ENCODE data around the gene OR14A2.
"Not testable (repeated sequence)": the region's sequence is repeated elsewhere in the genome, so short reads cannot be mapped to it uniquely, and the experiment has no call there.

OR14A2 gene

DNA sequence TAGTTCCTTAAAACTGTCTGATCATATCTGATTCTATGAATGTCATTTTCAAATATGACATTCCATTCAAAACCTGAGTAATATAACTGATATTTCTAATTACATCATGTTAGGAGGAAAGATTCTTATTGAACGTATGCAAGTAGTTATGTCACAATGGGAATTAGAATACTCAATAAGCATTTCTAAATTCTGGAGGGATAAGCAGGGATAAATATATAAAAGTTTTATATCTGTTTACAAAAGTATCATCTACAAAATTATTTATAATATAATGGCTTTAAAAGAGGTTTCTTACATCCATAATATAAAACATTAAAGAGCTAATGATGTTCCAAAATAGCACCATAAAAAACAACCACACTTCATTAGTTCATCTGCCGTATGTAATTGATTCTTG, at the start of gene OR14A2:
OR14A2 (minus strand) TSS at position 101 of the 400 bp plus-strand sequence.
- no peak for DNase-seq (ENCODE audit: low read depth)

DNA sequence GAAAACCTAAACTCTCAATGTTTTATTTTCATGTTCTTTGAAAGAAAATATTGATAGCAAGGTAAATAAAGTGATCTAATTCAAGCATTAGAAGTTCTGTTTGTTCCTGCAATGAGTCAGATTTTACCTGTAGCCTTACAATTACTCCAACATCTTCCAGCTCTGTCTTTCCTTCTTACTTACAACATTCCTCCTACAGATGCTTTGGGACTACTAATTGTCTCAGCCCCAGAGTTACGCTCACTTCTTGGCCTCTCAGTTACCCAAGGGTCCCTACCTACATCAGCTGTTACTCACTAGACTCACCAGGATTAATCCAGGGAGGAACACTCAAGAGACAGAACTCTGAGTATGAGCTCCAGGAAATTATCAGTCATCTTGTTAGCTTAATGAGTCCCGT, 49.6 kb upstream of the OR14A2 start:
- no peak for DNase-seq (ENCODE audit: low read depth)

DNA sequence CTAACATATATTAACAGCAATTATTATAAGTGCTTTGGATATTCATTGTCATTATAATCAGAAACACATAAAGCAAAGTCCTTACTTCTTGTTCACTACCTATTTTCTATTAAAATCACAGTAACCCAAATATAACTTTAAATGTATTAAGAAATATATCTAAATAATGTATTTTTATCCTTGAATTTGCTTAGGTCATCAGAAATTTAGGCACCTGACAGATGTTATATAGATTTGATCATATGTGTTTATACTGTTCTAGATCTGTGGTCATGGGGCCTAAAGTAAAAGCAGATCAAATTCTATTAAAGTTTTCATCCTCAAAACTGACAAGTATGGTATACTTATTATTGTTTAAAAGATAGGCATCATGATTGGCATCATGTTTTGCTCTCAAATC, 21.7 kb upstream of the OR14A2 start:
- DNase-seq (ENCODE audit: low read depth), result no peak

DNA sequence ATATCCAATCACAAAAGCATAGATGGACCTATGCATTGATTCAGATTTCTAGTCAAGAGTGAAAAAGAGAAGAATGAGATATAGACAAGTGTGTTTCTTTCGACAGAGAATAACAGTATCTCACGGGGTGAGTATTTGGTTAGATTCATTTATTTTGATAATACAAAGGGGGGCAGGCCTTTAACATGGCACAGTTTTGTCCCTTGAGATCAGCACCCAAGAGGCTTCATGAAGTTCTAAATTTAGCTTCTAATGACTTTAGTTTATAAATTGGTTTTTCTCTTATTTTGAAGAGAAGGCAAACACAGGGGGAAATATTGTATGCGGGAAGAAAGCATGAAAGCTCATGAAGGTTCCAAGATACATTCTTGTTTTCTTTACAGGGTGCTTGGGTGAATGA, 12.5 kb upstream of the OR14A2 start, which contains the start of gene OR1C1:
OR1C1 (minus strand) TSS at position 101 of the 400 bp plus-strand sequence. CDS start 2,150 bp downstream, outside the sequence.
- DNase-seq (ENCODE audit: low read depth), result no peak

DNA sequence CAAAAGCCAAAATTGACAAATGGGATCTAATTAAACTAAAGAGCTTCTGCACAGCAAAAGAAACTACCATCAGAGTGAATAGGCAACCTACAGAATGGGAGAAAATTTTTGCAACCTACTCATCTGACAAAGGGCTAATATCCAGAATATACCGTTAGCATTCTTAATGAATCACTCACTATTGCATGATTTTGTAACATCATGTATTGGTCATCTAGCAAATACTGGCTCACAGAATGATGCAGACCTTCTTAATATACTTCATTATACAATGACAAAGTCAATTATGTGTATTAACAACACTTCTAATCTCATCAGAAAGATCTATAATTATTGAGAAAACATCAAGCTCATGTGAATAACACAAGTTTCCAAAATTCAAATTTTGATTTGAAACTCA, 6.4 kb upstream of the OR14A2 start:
- DNase-seq (ENCODE audit: low read depth), result not testable (repeated sequence)

DNA sequence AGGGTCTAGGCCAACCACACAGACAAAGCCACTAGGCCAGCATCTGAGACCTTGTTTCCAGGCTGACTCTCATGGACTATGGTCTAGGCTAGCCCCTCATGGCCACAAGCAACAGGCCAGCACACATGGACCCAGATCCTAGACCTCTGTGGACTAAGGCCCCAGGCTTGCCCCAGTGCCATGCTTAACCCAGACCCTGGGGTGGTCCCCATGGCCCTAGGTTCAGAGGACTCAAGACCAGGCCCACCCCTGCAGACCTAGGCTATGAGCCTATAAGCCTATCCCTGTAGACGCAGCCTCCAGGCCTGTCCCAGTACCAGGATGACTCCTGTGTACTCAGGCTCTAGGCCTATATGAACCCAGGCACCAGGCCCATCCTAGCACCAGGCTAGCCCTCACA, 1.9 kb upstream of the OR14A2 start:
- no peak for DNase-seq (ENCODE audit: low read depth)

DNA sequence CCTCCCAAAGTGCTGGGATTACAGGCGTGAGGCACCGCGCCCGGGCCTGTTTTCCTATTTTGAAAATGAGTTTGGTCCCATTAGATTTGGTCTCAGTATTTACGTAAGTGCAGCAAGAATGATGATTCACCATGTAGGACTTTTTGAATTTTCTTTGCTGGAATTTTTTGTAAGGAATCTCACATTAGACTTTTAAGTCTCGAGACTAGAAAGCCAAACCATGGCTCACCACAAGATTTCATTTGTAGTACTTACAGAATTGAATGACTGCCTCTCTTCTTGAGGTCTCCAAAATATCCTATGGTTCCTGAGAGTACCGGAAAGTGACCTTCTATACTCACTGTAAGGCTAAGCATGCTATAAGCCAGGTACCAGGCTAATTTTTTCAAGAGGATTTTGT, 325 bp downstream of the OR14A2 start:
- no peak for DNase-seq (ENCODE audit: low read depth)

DNA sequence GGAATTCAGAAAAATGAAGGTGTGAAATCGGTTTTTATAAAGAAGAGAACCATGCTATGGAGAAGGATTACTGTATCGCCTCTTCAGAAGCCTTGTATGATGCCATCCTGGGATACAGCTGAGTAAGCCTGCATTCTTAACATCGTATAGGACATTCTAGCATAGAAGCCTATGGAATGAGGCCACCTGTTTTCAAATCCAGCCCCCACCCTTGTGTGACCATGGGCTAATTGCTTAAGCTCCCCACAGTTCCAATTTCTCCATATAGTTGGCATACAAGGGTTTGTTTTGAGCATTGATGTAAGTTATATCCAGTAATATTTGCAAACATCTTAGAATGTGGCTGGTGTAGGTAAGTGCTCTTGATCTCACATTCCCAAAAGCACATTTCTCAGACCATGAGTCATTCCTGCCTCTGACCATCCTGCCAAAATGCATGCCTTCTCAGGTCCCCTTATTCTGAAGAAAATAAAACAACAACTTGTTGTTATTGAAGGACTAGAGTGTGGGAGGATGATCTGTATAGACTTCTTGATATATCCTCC, 1.5 kb downstream of the OR14A2 start:
- no peak for DNase-seq (ENCODE audit: low read depth)

DNA sequence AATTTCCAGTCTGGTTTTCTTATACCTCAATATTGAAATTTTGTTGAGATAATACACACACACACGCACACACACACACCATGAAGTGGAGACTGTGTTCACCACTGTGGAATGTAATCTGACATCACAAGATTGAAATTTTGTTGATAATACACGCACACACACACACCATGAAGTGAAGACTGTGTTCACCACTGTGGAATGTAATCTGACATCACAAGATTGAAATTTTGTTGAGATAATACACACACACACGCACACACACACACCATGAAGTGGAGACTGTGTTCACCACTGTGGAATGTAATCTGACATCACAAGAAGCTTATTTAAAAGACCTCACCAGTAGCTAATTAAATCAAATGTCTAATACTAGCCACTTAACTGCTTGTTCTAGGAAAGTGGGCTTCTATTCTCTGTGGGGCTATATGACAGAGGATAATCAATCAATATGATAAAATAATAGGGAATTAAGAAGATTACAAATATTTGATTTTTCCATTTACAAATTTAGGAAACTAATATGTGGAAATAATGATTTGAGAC, 5.7 kb downstream of the OR14A2 start:
- not testable (repeated sequence) for DNase-seq (ENCODE audit: low read depth)

DNA sequence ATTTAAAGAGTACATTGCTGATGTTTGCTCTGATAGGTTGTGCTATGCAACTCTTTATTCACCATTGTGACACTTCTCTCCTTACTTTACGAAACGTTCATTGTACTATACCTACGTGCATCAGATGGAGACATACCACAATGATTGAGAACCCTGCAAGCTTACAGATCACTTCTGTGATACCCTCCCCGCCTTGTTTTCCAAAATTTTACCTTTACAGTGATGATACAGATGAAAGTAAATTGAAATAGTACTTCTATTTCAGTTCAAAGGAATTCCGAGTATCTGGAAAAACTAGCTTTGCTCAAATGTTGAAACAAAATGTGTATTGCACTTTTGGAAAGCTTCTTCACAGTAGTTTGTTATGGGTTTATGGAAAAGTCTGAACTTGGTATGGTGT, 6.2 kb downstream of the OR14A2 start:
- DNase-seq (ENCODE audit: low read depth), result no peak

DNA sequence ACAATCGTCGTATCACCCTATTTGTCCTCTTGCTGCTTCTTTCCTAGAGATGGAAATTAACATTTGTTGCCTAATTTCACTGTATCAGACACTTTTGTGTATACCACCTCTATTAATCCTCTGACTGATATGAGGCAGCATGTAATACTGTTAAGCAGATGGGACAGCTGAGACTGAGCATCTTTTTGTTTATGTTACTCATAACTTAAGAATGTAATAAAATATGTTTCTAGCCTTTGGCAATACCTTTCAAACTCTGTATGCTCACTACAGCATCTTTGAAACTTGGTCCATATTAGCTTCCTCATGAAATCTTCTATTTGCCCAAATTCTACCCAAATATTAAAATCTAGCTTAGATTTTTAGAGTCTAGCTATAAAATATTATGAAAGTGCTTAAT, 7.2 kb downstream of the OR14A2 start:
- no peak for DNase-seq (ENCODE audit: low read depth)

DNA sequence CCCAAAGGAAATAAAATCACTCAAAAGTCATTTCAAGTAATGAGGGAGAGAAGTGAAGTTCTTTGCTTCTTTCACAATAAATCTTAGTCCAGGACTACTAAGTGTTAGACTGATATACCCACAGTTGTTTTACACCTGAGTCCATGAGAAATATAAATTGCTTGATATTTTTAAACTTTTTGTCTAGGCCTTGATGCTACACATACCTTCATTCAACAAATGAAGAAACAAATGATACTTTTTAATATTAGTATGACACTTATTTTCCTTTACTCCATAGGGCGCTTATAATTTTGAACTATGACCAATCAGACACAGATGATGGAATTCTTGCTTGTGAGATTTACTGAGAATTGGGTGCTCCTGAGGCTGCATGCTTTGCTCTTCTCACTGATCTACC, 9.6 kb downstream of the OR14A2 start, which contains the start of gene OR14K1:
OR14K1 (plus strand) TSS at position 301 of the 400 bp plus-strand sequence; CDS start at position 301, 0 bp downstream.
- DNase-seq (ENCODE audit: low read depth), result no peak

DNA sequence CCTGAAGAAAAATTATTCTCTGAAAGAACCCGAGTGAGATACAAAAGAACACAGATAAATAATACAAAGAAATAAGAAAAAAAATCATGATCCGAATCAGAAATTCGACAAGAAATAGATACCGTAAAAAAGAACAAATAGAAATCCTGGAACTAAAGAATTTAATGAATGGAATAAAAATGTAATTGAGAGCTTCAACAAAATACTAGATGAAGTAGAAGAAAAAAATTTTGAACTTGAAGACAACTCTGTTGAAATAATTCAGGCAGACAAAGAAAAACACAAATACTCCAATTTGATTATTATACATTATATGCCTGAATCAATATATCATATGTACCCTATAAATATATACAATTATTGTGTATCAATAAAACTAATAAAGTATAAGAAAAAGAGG, 26.7 kb downstream of the OR14A2 start:
- DNase-seq (ENCODE audit: low read depth), result no peak

DNA sequence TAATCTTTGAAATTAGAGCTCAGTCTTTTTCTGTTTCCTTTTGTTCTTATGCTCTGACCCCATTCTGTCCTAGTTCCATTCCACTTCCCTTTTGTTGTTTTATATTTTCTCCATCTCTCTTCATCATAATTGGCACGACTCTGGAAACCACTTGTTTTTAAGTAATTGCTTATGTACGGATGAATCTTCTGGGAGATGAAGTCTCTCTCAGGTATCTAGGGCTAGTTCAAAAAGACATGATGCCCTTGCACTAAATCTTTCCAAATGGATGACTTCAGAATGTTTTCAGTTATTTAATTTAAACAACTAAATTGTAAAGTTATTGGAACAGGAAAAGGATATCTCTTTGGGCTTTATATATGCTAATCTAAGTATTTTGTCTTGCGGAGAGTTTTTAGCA, 31.4 kb downstream of the OR14A2 start, which contains the start of gene OR6F1:
OR6F1 (minus strand) TSS at position 101 of the 400 bp plus-strand sequence. CDS start 3,891 bp downstream, outside the sequence.
- no peak for DNase-seq (ENCODE audit: low read depth)

DNA sequence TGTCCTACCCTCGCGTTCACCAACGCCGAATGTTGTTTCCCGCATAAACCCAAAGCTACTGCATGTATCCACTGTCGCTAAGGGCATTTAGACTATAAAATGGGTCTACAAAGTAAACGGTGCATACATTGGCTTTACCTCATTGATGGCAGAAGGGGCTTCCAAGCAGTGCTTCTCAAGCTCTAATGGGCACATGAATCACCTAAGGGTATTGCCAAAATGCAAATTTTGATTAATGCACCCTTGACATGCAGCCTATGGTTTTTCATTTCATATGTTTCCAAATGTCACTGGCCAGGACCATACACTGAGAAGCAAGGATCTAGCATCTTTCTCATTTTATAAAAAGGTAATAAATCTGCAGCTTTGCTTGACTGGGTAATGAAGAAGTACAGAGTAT, 34.2 kb downstream of the OR14A2 start:
- DNase-seq (ENCODE audit: low read depth), result no peak

DNA sequence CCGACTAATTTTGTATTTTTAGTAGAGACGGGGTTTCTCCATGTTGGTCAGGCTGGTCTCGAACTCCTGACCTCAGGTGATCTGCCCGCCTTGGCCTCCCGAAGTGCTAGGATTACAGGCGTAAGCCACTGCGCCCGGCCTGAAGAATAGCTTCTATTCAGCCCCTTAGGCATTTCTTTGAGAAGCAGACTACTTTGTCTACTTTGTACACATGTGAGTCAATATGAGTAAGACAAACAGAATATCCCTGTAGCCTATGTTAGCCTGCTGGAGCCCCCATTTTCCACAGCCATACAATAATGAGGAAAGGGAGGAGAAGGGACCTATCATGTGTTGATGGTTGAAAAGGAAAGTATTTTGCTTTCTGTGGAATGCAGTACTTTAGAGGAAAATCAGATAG, 37.3 kb downstream of the OR14A2 start:
- not testable (repeated sequence) for DNase-seq (ENCODE audit: low read depth)

DNA sequence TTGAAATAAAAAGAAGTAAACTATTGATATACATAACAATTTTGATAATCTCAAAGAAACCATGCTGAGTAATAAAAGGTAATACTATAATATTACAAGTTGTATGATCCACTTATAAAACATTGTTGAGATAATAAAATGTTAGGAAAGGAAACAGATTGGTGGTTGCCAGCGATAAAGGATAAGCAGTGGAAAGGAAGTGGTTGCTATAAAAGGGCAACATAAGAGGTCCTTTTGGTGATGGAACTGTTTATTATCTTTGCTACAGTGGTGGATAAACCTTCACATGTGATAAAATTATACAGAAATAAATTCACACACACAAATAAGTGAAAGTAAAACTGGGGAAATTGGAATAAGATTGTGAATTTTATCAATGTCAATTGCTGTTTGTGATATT, 46.6 kb downstream of the OR14A2 start:
- no peak for DNase-seq (ENCODE audit: low read depth)

DNA sequence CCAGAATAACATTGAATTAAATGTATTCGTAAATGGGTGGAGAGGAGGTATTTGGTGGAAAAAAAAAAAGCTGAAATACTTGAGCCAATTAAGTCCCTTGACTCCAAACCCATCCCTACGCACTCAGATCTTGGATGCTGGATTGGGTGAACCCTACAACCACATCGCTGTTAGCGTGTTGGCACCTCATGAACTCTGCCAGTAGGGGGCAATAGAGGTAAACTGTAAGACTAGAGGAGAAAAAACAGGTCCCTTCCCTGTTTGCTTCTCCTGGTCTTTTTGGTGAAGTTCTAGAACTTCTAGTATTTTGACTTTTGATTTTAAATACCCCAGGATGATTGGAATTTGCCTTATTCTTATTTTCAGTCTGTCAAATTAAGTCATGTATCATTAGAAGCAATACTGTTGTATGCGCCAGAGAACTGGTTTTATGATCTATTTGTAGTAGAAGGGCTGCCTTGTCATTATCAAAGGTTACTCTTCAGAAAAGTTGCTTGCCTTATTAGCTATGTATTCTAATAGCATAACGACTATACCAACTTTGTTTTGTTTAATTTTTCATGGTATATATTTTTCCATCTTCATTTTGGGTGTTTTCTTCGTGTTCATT, 66.5 kb downstream of the OR14A2 start:
- no peak for DNase-seq (ENCODE audit: low read depth)

DNA sequence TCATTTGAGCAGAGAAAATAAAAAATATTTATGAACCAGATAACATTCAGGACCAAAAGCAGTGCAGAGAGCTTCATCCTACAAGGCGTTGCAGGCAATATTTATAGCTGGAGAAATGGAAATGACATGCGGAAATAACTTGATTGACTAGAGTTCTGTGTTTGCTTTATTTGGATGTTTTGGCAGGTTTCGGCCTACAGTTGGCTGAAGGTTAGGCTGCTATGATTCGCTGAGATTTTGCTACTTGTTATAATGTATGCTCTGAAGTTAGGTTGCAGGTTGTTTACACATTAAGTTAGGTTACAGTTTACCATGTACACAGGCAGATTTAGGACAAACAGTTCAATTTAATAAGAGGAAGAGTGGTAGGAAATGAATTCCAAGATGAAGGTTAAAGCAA, 67.8 kb downstream of the OR14A2 start:
- no peak for DNase-seq (ENCODE audit: low read depth)

DNA sequence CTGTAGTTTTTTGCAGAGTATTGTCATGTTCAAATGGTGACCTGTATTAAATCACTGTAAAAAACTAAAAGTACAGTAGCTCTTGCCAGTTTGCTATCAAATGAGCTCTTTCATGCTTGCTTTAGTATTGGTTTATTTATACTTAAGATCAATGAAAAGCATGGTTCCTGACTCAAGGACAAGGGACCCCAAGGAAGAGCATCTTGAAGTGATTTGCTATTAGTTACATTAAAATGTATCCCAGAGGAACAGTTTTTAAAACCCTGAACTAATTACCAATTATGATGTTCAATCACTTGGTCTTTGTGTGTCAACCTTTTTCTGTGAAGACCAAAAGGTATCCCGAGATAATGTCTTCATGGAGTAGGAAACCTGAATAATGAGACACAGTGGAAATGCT, 68.3 kb downstream of the OR14A2 start, which contains the start of gene OR13G1:
OR13G1 (minus strand) TSS at position 101 of the 400 bp plus-strand sequence. CDS start 6,698 bp downstream, outside the sequence.
- DNase-seq (ENCODE audit: low read depth), result no peak

All from stimulated activated CD8-positive, alpha-beta memory T cell treated with anti-CD3 and anti-CD28 coated beads, Interleukin-15, amount 100 ng/mL, for 1 hour (primary cell).